ENCODE data around the gene NDUFA8. TPM values are rescaled to one million over a fixed set of nuclear protein-coding genes. Genes with fewer than 3 reads are reported as not detected.

Gene NDUFA8
- total and polyA plus RNA-seq, 9 of the 15 experiments (the other 6 are each of a cell fraction or from before 2014, with no cell fraction given), result 105 to 212 (median 133) TPM

- CTCF ChIA-PET (ENCODE audit: low intra/inter-chr PET ratio), result no interaction called here
- DNase-seq (ENCODE audit: extremely low read depth in 1 of 4, low spot score in 3 of 4), result no peak
Observed at GRCh38 chr9:122110100-122110833, 49.3 kb downstream of the NDUFA8 start.

GRCh38 chr9:122109035-122109813 is 50.4 kb downstream of the NDUFA8 start:
- 7% methylated on average over 3 of the region's 3 CpGs for WGBS (ENCODE audit: insufficient coverage, low coverage, missing lambda C conversion rate)
- H3K9me3 ChIP-seq (replicated peaks; ENCODE audit: control insufficient read depth, insufficient read depth, low read depth, low read length), result no peaks in the 10 kb centered on the region
- in situ Hi-C loops (cut with MboI), result no loop called here
- TF ChIP-seq, protein P1, sequence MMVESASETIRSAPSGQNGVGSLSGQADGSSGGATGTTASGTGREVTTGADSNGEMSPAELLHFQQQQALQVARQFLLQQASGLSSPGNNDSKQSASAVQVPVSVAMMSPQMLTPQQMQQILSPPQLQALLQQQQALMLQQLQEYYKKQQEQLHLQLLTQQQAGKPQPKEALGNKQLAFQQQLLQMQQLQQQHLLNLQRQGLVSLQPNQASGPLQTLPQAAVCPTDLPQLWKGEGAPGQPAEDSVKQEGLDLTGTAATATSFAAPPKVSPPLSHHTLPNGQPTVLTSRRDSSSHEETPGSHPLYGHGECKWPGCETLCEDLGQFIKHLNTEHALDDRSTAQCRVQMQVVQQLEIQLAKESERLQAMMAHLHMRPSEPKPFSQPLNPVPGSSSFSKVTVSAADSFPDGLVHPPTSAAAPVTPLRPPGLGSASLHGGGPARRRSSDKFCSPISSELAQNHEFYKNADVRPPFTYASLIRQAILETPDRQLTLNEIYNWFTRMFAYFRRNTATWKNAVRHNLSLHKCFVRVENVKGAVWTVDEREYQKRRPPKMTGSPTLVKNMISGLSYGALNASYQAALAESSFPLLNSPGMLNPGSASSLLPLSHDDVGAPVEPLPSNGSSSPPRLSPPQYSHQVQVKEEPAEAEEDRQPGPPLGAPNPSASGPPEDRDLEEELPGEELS (CRISPR knock-in tag; IDR thresholded peaks at IDR 0.05; ENCODE audit: borderline replicate concordance), result no peak
- TF ChIP-seq RCOR1 (IDR thresholded peaks at IDR 0.05; ENCODE audit: borderline replicate concordance in 1 of 2, low read depth in 2 of 2, low read length in 2 of 2), result 0 out of 4 replicates have a peak, but pooled peaks of 1 of the 2 experiments have one; percentile 17
- TF ChIP-seq, protein P2, sequence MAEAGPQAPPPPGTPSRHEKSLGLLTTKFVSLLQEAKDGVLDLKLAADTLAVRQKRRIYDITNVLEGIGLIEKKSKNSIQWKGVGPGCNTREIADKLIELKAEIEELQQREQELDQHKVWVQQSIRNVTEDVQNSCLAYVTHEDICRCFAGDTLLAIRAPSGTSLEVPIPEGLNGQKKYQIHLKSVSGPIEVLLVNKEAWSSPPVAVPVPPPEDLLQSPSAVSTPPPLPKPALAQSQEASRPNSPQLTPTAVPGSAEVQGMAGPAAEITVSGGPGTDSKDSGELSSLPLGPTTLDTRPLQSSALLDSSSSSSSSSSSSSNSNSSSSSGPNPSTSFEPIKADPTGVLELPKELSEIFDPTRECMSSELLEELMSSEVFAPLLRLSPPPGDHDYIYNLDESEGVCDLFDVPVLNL (CRISPR knock-in tag; IDR thresholded peaks at IDR 0.05; ENCODE audit: low read depth), result no peak
- TF ChIP-seq ZFP1 (CRISPR knock-in tag; IDR thresholded peaks at IDR 0.05), result no peak
- TF ChIP-seq ZFP36 (IDR thresholded peaks at IDR 0.05; ENCODE audit: low read depth, low read length, partially characterized antibody), result peak; percentile 99
- TF ChIP-seq KDM1A (IDR thresholded peaks at IDR 0.05), result peak in 1 of 2 experiments; percentile 39; a peak in 1 of 4 replicates
- peak; percentile 66; the same call in 1 of the 2 replicates for TF ChIP-seq PTBP1 (IDR thresholded peaks at IDR 0.05; ENCODE audit: low read depth, low read length)
- no peak for TF ChIP-seq ZC3H4 (CRISPR knock-in tag; IDR thresholded peaks at IDR 0.05; ENCODE audit: borderline replicate concordance)

More at GRCh38 chr9:122110100-122110833, 49.3 kb downstream of the NDUFA8 start:
- ATAC-seq, result no peak
- Histone ChIP-seq H3K4me2 (ENCODE audit: insufficient read depth, low read length) (no peak overlapping the region), H2AFZ (ENCODE audit: low read depth, low read length) (no peak overlapping the region), H3K4me1 (replicated peaks in 1 of 2; ENCODE audit: control insufficient read depth in 2 of 2, insufficient read depth in 2 of 2, low read length in 2 of 2) (no peaks in the 10 kb centered on the region), H3K4me3 (no peak overlapping the region), H4K20me1 (replicated peaks; ENCODE audit: control insufficient read depth, insufficient read depth, low read length) (no peaks in the 10 kb centered on the region; the same call in 1 of the 2 replicates), H3K9me3 (replicated peaks; ENCODE audit: control insufficient read depth, insufficient read depth, low read depth, low read length) (no peaks in the 10 kb centered on the region), H3K79me2 (ENCODE audit: control insufficient read depth, insufficient read depth, low read length) (no peaks in the 10 kb centered on the region), H3K27me3 (ENCODE audit: control insufficient read depth in 2 of 2, insufficient read depth in 2 of 2, low read length in 2 of 2) (peaks cover 0 to 17% of the 10 kb centered on the region in 2 experiments; a peak in 3 of 5 replicates), H3K27ac (ENCODE audit: extremely low read depth, low read depth, low read length) (no peak overlapping the region), H3K9me1 (ENCODE audit: control insufficient read depth, insufficient read depth, low read length) (no peaks in the 10 kb centered on the region), H3K9ac (ENCODE audit: insufficient read depth in 1 of 2, low read depth in 2 of 2, low read length in 2 of 2) (no peak overlapping the region), H3K36me3 (ENCODE audit: control insufficient read depth, insufficient read depth, low read length) (no peaks in the 10 kb centered on the region)
- TF ChIP-seq ZNF263 (CRISPR knock-in tag; IDR thresholded peaks at IDR 0.05; ENCODE audit: borderline replicate concordance) (0 out of 2 replicates have a peak, but pooled peaks have one; percentile 34), PHF20 (IDR thresholded peaks at IDR 0.05; ENCODE audit: partially characterized antibody) (no peak), ESRRA (IDR thresholded peaks at IDR 0.05; ENCODE audit: borderline replicate concordance, low read depth) (0 out of 2 replicates have a peak, but pooled peaks have one; percentile 18)
- 0% methylated on average over 4 of the region's 7 CpGs for WGBS (ENCODE audit: insufficient coverage, low coverage, missing lambda C conversion rate)
- POLR2A ChIA-PET, result interaction anchor here (0.6 kb wide), 2 partner anchors 57 to 241 kb away, joined by 3 read pairs; no protein-coding TSS in a partner anchor
- no peak for FAIRE-seq
- no TSS peak for BruUV-seq (replicated peaks)
- intact Hi-C loops (cut with micrococcal nuclease) (no loop called here), in situ Hi-C loops (cut with MboI) (no loop called here)

More at GRCh38 chr9:122109035-122109813, 50.4 kb downstream of the NDUFA8 start:
- H4K20me1 ChIP-seq (replicated peaks; ENCODE audit: control insufficient read depth, insufficient read depth, low read length), result no peaks in the 10 kb centered on the region; the same call in 1 of the 2 replicates
- no peak overlapping the region for H3K9ac ChIP-seq (ENCODE audit: insufficient read depth in 1 of 2, low read depth in 2 of 2, low read length in 2 of 2)
- DNase-seq (ENCODE audit: extremely low read depth in 1 of 4, low spot score in 3 of 4) (no peak), FAIRE-seq (no peak), ATAC-seq (no peak)
- H3K4me1 ChIP-seq (replicated peaks in 1 of 2; ENCODE audit: control insufficient read depth in 2 of 2, insufficient read depth in 2 of 2, low read length in 2 of 2), result no peaks in the 10 kb centered on the region
- intact Hi-C loops (cut with micrococcal nuclease), result no loop called here
- POLR2A ChIA-PET, result interaction anchor here (0.6 kb wide), 2 partner anchors 10 to 627 kb away, joined by 3 read pairs; no protein-coding TSS in a partner anchor
- H3K27ac ChIP-seq (ENCODE audit: extremely low read depth, low read depth, low read length), result no peak overlapping the region
- no peaks in the 10 kb centered on the region for H3K36me3 ChIP-seq (ENCODE audit: control insufficient read depth, insufficient read depth, low read length)
- no TSS peak for BruUV-seq (replicated peaks)
- H2AFZ ChIP-seq (ENCODE audit: low read depth, low read length), result no peak overlapping the region
- H3K27me3 ChIP-seq (ENCODE audit: control insufficient read depth in 2 of 2, insufficient read depth in 2 of 2, low read length in 2 of 2), result peaks cover 0 to 13% of the 10 kb centered on the region in 2 experiments; a peak in 1 of 5 replicates
- no peaks in the 10 kb centered on the region for H3K9me1 ChIP-seq (ENCODE audit: control insufficient read depth, insufficient read depth, low read length)
- H3K4me2 ChIP-seq (ENCODE audit: insufficient read depth, low read length), result no peak overlapping the region
- no peak overlapping the region for H3K4me3 ChIP-seq
- CTCF ChIA-PET (ENCODE audit: low intra/inter-chr PET ratio), result no interaction called here
- H3K79me2 ChIP-seq (ENCODE audit: control insufficient read depth, insufficient read depth, low read length), result no peaks in the 10 kb centered on the region

Data from K562 (cell line).